Pulmonary artery endothelial cell (primary cell): ENCODE data around the gene PLVAP. TPM values are rescaled to one million over a fixed set of nuclear protein-coding genes. Genes with fewer than 3 reads are reported as not detected.
"Not testable (repeated sequence)": the region's sequence is repeated elsewhere in the genome, so short reads cannot be mapped to it uniquely, and the experiment has no call there.

Source experiments
- DNase-seq: peaks from one replicate; pipeline ENCODE4 v3.0.0-alpha.2; 2011; ENCODE audit warnings: low read depth, low spot score
- total RNA-seq: library from RNA; depleted of rRNA; stranded (reverse); fragments of >200 nt; gene quantifications from 2 replicates; pipeline ENCODE4 v1.2.3, GENCODE V29; 2014

The PLVAP gene
- total RNA-seq, 1 donor from 2014 or later = 0.46 TPM

- DNase-seq = no peak
Measured at GRCh38 chr19:17401628-17402027, 24.5 kb upstream of the PLVAP start.

GRCh38 chr19:17398902-17399527 lies 21.9 kb upstream of the PLVAP start:
- no peak for DNase-seq

- DNase-seq = no peak
Measured at GRCh38 chr19:17394891-17395415, 17.8 kb upstream of the PLVAP start.

- DNase-seq = no peak
Measured at GRCh38 chr19:17393914-17394313, 16.8 kb upstream of the PLVAP start, which contains the start of gene CCDC194. TSS of gene CCDC194 (minus strand) at chr19:17394196. CDS start at chr19:17394158, 38 bp downstream.

GRCh38 chr19:17393002-17393401 lies 15.9 kb upstream of the PLVAP start:
- DNase-seq = no peak

- DNase-seq = no peak
Measured at GRCh38 chr19:17391371-17392151, 14.4 kb upstream of the PLVAP start.

GRCh38 chr19:17390665-17391370 lies 13.7 kb upstream of the PLVAP start:
- DNase-seq = peak; percentile 75

- no peak for DNase-seq
Measured at GRCh38 chr19:17389957-17390664, 13.0 kb upstream of the PLVAP start.

GRCh38 chr19:17389288-17389687 lies 12.1 kb upstream of the PLVAP start:
- DNase-seq = no peak

- no peak for DNase-seq
Measured at GRCh38 chr19:17385878-17386611, 8.9 kb upstream of the PLVAP start.

GRCh38 chr19:17380426-17381138 lies 3.4 kb upstream of the PLVAP start:
- no peak for DNase-seq

GRCh38 chr19:17379221-17379631 lies 2.1 kb upstream of the PLVAP start:
- DNase-seq = no peak

- DNase-seq = no peak
Measured at GRCh38 chr19:17378271-17378670, 1.1 kb upstream of the PLVAP start.

GRCh38 chr19:17370026-17370587 lies 7.0 kb downstream of the PLVAP start:
- no peak for DNase-seq

GRCh38 chr19:17365361-17365760 lies 11.8 kb downstream of the PLVAP start:
- no peak for DNase-seq

GRCh38 chr19:17363852-17364605 lies 13.1 kb downstream of the PLVAP start:
- DNase-seq = not testable (repeated sequence)

- no peak for DNase-seq
Measured at GRCh38 chr19:17359905-17360800, 17.0 kb downstream of the PLVAP start.

GRCh38 chr19:17358395-17358794 lies 18.7 kb downstream of the PLVAP start:
- DNase-seq = no peak
